ENCODE results near the gene WASL. TPM values are rescaled to one million over a fixed set of nuclear protein-coding genes. Genes with fewer than 3 reads are reported as not detected.

The WASL gene
- total RNA-seq, 1 experiment from 2014 or later = 39.3 TPM

DNA sequence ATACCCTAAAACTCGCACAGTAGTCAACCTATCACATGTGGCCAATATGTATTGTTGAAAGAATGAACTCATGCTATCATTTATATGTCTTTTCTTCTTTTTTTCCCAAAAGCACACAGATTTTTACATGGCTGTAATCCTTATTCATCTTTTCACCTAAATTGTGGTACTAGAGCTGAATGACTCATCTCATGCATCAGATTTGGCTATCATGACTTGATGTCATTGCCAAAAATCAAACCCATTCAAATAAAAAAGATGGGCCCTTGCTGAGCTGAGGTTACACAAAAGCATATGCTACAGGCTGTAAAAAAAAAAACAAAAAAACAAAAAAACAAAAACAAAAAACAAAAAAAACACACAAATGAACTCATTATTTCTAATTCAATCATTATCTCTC is 96.4 kb downstream of the WASL start:
- no peak overlapping the region for H2AFZ ChIP-seq (ENCODE audit: low read length)
- H3K36me3 Mint-ChIP-seq (ENCODE audit: insufficient read depth in 1 of 3, low read depth in 3 of 3) = no peaks in the 10 kb centered on the region
- no peak for DNase-seq
- H3K4me1 ChIP-seq (ENCODE audit: insufficient read depth, low read length) = no peaks in the 10 kb centered on the region
- no peaks in the 10 kb centered on the region for H3K79me2 ChIP-seq (ENCODE audit: insufficient read depth, low read length)
- no CpG with 5 or more reads among the region's 1 CpG for WGBS (ENCODE audit: extremely low coverage, insufficient read length, low lambda C conversion rate)
- no peak overlapping the region for H2BK5ac ChIP-seq (ENCODE audit: insufficient read length, low read length)
- H2BK120ac ChIP-seq (ENCODE audit: low read depth, low read length, poor library complexity, severe bottlenecking) = no peak overlapping the region
- H3K27ac Mint-ChIP-seq = no peak overlapping the region
- H4K8ac ChIP-seq (replicated peaks; ENCODE audit: insufficient read length, low read depth, low read length) = no peak overlapping the region
- no peak overlapping the region for H3K4me2 ChIP-seq (ENCODE audit: insufficient read depth, insufficient read length, low read length)
- H4K91ac ChIP-seq (ENCODE audit: insufficient read length, low read depth, low read length) = no peak overlapping the region
- no peak overlapping the region for H3K4ac ChIP-seq (ENCODE audit: low read depth, low read length)
- no peaks in the 10 kb centered on the region for H4K20me1 ChIP-seq (ENCODE audit: control insufficient read depth, insufficient read depth, insufficient read length)
- no peak overlapping the region for H3K27ac ChIP-seq (ENCODE audit: insufficient read length, low read depth, low read length)
- TF ChIP-seq, protein P1, sequence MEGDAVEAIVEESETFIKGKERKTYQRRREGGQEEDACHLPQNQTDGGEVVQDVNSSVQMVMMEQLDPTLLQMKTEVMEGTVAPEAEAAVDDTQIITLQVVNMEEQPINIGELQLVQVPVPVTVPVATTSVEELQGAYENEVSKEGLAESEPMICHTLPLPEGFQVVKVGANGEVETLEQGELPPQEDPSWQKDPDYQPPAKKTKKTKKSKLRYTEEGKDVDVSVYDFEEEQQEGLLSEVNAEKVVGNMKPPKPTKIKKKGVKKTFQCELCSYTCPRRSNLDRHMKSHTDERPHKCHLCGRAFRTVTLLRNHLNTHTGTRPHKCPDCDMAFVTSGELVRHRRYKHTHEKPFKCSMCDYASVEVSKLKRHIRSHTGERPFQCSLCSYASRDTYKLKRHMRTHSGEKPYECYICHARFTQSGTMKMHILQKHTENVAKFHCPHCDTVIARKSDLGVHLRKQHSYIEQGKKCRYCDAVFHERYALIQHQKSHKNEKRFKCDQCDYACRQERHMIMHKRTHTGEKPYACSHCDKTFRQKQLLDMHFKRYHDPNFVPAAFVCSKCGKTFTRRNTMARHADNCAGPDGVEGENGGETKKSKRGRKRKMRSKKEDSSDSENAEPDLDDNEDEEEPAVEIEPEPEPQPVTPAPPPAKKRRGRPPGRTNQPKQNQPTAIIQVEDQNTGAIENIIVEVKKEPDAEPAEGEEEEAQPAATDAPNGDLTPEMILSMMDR (conservative IDR thresholded peaks at IDR 0.05) = no peak
- H3K9me3 Mint-ChIP-seq = no peaks in the 10 kb centered on the region
- H3K56ac ChIP-seq (ENCODE audit: insufficient read length, low read depth, low read length) = no peak overlapping the region
- no peak overlapping the region for H4K5ac ChIP-seq (ENCODE audit: insufficient read length, low read depth, low read length)
- no peaks in the 10 kb centered on the region for H3K27me3 ChIP-seq (ENCODE audit: insufficient read depth, low read length)
- H3K4me3 Mint-ChIP-seq = no peak overlapping the region
- no peak overlapping the region for H2BK20ac ChIP-seq (ENCODE audit: low read depth, low read length, poor library complexity, severe bottlenecking)
- no peaks in the 10 kb centered on the region for H3K79me1 ChIP-seq (ENCODE audit: insufficient read depth, low read depth, low read length, poor library complexity, severe bottlenecking)
- H3K14ac ChIP-seq (ENCODE audit: insufficient read depth, low read length) = no peak overlapping the region
- no peaks in the 10 kb centered on the region for H3K27me3 Mint-ChIP-seq (ENCODE audit: low read depth)
- H3T11ph ChIP-seq (ENCODE audit: low read length) = no peak overlapping the region
- peaks cover 5 to 15% of the 10 kb centered on the region in 2 experiments for H3K4me1 Mint-ChIP-seq
- H3K9ac ChIP-seq (ENCODE audit: extremely low read depth, insufficient read length, low read length) = no peak overlapping the region
- no peak overlapping the region for H2BK12ac ChIP-seq (ENCODE audit: insufficient read length, low read depth, low read length)
- no peak overlapping the region for H2AK5ac ChIP-seq (ENCODE audit: insufficient read length, low read length)
- H2BK15ac ChIP-seq (ENCODE audit: low read depth, low read length) = no peak overlapping the region
- H3K23ac ChIP-seq (ENCODE audit: insufficient read length, low read depth, low read length) = no peak overlapping the region
- H3K9me3 ChIP-seq (ENCODE audit: control insufficient read depth, low read depth, low read length) = no peaks in the 10 kb centered on the region
- no peak overlapping the region for H3K18ac ChIP-seq (ENCODE audit: insufficient read length, low read depth, low read length)
- H3K23me2 ChIP-seq (ENCODE audit: insufficient read length, low read depth, low read length, poor library complexity, severe bottlenecking) = no peaks in the 10 kb centered on the region
